Skeletal muscle cell (primary cell): ENCODE data around the gene CCDC51.

ENCODE experiments used
- DNase-seq: peaks from one replicate; pipeline ENCODE4 v3.0.0-alpha.2; 2010; ENCODE audit warnings: low read depth
- H3K4me3 ChIP-seq: 2 replicates; pipeline ENCODE4 v1.5.1; 2011; ENCODE audit warnings: low read depth, mild to moderate bottlenecking, control low read depth, low read length, moderate library complexity

The CCDC51 gene

DNA sequence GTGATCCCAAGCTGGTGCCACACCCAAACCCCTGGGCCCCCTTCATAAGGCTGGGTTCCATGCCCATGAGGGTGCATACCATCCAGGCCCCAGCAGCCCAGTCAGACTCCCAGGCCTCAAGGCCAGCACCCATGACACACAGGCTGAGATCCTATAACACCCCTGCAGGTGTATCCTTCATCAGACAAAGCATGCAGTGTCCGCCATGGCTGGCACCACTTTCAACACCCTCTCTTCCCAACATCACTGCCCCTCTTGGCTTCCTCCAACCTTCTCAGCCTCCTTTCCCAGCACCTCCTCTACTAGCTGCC is 3.5 kb downstream of the CCDC51 start:
- H3K4me3 ChIP-seq: no peak overlapping the region
- DNase-seq: no peak

DNA sequence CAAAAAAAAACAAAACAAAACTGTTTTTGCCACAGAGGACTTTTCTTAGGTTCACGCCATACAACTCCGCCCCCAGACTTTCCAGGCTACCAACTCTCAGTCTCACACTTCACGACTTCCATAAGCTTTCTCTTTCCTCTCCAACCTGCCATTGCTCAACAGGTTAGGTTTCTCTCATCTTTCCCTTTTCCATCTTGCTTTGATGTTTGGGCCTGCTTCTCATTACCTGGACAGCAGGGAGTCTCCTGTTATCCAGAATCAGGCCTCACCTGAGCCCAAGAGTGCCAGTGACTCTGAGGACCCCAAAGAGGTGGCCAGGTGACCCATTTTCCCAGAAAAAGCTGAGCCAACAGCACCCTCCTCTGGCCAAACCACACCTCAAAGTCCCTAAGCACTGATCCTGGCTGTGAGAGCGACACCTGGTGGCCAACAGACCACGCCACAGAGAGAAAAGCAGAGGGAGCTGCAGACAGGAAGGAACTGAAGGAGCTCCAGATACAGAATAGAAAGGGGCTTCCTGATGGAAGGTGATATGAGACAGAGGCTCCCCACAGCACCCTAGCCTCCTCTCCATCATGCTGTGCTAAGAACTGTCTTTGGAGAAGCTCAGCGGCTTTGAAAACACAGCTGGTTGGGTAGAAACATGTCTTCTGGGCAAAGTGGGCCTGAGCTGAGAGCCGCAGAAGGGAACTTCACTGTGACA is 4.0 kb downstream of the CCDC51 start:
- DNase-seq: peak; percentile 36
- H3K4me3 ChIP-seq: no peak overlapping the region

DNA sequence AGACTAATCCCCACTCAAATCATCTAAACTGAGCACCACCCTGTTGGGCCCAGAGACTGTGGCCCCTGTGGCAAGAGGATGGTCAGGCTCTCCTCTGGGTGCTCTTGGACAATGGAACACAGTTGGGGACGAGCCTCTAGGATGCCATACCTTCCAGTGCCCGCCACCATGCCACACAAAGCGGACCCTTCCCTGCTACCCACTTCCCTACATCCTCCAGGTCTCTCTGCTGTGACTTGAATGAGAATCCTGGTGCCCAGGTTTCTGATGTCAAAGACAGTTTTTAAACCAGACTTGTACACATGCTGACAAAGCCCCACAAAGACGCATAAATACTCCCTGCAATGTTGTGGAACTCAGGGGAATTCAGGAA is 4.7 kb downstream of the CCDC51 start:
- no peak for DNase-seq
- no peak overlapping the region for H3K4me3 ChIP-seq

DNA sequence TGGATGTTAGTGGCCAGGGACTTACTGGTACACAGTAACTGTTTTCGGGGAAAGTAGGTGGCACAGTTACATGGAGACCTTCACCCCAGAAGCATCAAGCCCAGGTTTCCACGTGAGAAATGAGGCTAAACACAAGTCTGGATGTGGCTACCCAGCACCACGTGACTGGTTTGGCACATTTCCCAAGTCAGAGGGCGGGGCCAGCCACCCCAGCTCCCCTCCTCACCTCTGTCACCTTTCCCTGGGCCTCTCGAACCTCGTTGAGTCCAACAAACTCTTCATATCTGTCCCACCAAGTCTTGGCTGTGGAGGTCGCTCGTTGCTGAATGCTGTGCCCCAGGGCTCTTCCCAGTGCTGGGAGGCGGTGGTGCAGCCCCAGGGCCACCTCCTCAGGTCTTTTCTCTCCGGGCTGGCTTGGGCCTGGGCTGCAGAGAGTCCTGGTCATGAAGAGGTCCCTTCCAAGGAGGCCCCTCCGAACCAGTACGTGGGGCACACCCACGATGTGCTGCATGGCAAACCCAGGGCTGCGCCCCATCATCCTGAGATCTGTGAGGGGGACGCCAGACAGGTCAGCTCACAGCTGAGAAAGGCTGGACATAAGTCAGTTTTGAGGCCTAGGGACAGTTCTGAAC is 5.2 kb downstream of the CCDC51 start:
- no peak overlapping the region for H3K4me3 ChIP-seq
- DNase-seq: no peak

DNA sequence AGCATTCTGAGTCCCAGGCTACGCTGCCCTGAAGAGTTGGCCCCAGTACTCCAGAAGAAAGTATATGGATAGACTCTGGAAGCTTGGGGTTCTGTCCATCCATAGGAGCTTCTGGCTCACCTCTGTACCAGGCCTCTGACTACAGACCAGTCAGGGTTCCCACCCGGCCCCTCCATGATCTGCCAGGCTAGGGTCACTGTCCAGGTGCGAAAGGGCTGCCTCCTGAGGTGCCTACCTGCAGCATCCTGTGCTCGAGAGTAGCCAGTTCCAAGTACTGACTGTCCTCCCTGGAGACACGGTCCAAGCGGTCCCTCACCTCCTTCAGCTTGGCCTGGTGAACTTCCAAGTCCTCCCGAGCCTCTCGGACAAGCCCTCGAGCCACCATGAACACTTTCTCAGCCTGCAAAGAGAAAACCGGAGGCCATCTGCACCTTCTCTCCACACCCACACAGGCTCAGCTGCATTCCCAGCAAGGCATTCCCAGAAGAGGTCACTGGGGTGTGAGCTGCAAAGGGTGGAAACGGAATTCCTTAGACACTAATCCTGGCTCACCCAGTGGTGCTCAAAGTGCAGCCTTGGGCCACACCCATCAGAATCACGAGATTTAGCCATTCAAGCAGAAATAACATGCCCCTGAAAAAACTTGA is 6.3 kb downstream of the CCDC51 start:
- DNase-seq: no peak
- no peak overlapping the region for H3K4me3 ChIP-seq

DNA sequence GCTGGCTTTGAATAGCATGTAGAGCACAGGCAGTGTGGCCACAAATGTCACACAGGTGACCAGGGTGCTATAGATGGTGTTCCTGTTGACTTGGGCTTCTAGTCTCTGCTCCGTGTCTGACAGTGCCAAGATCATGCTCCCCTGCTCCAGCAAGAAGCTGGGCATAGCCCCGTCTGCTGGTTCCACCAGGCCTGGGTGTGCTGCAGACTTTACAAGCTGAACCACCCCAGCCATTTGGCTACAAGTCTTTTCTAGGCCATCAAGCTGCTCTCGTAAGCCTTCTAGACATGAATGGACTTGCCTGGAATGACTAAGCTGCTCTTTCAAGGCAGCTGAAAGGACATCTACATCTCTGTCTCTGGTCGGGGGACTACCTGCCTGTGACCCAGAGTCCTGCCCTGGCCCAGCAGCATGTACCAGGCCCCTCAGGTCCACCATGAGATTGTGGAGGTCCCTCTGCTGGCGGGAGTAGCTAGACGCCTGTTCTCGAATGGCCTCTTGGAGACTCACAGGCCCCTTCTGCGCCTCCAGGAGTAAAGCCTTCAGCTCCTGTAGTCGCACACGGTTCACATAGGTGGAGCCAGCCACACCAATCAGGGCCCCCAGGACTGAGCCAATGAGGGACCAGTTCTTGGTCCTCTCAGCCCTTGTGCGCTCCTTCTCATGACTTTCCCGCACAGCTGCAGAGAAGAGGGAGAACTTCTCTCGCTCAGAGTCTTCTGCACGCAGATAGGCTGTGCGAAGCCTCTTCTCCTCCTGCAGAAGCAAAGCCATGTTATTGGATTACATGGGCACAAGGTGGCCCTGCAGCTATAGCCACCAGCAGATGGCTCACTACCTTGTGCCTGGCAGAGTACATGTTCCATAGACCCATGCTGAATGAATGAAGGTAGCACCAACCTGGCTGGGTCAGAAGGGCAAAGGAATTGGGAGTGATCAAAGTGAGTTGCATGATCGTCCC is 7.2 kb downstream of the CCDC51 start:
- no peak overlapping the region for H3K4me3 ChIP-seq
- DNase-seq: no peak

DNA sequence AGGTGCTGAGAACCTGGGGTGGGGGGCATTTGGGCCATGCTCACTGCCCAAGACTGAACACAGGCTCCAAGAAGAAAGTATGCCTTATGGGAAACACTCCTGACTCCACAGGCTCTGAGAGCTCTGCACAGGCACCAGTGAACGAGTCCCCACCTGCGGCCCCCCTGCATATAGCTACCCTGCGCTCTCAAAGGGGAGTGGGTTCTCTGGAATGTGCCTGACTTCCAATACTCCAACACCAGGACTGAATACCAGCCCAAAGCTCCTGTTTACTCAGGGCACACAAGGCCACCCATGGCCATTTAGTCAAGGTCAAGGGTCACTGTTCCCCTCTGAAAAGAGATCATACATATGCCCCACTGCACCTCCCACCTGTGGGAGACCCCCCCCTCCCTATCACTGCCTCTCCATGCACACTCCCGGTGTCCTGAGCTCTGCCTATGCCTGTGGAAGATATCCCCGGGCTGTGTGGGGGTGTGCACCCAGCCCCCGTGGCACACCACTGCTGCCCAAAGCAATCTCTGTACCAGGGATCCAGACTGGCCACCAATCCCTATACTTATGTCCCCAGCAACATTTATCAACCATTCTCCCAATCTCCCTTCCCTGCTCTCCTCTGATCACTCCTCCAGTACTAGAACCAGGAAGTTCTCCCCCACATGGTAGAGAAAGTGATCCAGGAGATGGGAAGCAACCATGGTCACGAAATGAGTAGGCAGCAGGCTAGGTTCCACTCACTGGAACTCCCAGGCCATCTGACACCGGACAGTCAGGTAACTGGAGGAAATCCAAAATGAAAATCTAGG is 8.5 kb downstream of the CCDC51 start:
- H3K4me3 ChIP-seq: no peak overlapping the region
- DNase-seq: no peak

DNA sequence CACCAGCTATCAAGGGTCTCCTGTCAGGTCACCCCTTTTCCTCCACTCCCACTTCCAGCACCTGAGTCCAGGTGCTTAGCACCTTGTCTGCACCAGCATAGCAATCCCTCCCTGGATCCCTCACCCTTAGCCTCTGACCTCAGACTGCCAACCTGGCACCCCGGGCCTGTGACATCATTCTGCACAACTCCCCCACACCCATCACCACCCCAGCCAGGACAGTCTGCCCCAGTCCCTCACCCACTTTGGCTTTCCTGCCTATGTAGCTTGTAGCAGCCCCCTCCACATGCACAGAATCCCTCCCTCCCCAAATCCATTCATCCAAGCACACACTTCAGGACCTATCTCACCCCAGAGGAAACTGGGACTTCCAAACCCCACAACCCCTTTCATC is 9.2 kb downstream of the CCDC51 start:
- H3K4me3 ChIP-seq: no peak overlapping the region
- no peak for DNase-seq

DNA sequence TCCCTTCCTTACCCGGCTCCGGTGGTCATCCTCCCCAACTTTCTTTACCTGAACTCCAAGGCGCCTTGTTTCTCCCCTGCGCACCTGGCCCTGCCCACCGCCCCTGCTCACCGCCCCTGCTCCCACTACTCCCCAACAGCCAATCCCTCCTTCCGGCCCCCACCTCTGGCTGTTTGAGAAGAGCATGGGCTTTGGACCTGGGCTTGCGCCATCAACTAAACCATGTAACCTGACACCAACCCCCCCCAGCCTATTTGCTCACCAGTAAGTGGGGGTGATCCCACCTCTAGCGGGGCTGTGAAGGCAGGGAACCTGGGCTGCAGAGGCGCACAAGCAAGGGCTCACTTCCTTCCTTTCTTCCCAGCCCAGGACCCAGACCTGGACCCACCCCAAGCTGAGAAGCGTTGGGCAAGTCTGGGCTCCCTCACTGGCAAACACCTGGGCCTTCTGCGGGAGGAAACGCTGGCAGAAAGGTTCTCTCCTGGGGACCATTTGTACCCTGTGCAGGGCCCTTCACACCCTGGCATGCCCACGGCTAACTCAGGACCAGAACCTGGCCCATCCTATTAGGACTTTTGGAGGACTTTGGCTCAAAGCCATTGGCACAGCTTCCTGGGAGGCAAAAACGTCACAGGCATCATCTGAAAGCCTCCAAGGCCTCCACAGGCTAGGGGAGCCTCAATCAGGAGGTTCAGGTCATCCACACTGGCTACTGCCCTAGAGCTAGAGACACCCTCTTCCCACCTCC is 9.8 kb downstream of the CCDC51 start, which contains the start of gene PLXNB1:
Gene PLXNB1 (minus strand): TSS at position 127 of the 748 bp plus-strand sequence. CDS start 5,475 bp downstream, outside the sequence.
- DNase-seq: peak; percentile 42
- H3K4me3 ChIP-seq: peak within 1 kb of the TSS; percentile 65

DNA sequence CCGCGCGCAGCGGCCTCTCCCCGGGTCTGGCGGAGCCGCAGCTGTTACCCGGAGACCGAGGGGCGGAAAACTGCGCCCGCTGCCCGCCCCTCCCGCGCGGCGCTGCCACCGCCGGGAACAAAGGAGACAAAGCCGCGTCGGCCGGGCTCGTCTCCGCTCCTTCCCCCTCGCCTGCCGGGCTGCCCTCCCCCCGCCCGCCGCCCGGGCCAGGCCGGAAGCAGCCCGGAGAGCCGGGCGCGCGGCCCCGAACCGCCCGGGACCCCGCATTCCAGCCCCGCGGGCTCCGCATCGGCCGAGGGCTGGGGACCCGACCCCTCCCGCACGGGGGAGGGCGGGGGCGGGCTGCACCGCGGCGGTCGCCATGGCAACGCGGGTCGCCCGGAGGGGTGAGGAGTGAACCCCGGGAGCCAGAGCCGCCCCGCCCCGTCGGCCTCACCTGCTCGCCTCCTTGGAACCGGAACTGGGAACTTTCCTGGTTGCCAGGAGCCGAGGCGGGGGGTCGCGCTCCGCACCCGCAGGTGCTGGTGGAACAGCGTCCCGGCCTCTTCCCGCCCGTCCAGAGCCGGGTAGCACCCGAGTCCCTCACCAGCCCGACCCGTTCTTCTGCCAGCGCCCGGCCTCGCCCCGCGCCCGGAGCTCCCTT is 10.5 kb downstream of the CCDC51 start:
- DNase-seq: no peak

DNA sequence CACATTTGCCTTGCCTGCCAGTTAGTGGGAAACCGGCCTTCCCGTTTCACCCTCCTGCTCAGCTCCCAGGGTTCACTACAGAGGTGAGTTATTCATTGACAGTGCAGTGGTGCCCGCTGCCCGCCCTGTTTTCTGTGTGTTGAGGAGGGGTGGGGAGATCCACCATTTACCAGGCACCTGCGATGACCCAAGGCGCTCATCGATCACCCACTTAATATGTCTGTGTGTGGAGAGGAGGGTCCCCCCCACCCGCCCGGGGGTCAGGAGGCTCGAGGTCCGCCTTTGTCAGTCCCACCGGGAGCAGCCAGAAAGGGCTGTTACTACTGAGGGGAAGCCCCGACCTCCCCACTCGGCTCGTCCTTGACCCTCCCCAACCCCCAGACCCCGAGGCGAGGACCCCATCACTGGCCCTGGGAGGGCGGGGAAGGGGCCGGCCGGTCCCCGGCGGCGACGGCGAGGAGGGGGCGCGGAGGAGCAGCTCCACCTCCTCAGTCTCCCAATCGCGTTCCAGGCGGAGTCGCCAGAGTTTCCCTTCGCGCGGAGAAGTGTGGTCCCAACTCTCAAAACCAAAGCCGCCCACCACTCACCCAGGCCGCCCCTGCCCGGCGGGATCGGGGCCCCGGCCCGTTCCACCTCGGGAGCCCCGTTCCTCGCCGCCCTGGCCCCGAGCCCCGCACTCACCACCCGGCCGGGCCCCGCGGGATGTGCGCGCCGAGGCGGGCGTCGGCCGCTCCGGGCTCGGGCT is 11.2 kb downstream of the CCDC51 start:
- DNase-seq: no peak

More for the DNA sequence above, 10.5 kb downstream of the CCDC51 start:
- H3K4me3 ChIP-seq: peak overlapping the region; percentile 65

DNA sequence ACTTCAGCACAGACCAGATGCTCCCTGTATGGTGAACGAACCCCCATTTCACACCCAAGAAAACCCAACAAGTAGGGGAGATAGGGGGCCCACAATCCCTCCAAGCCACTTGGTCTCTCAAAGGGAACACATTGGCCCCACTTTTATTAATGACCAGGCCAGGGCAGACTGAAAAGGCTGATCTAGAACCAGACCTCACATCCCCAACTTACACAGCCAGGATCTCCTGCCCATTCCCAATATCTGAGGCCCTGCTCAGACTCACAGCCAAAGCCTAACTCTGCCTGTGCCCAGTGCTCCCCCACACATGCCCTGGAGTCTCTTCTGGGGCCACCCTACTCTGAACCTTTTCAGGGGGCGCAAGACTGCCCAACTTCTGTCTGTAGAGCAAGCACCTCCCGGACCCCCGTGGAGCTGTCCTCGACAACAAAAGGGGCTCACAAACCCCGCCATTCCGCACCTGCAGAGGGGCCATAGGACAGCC is 11.8 kb downstream of the CCDC51 start:
- DNase-seq: no peak
- peak overlapping the region; percentile 65 for H3K4me3 ChIP-seq

More for the DNA sequence above, 11.2 kb downstream of the CCDC51 start:
- H3K4me3 ChIP-seq: peak overlapping the region; percentile 65

DNA sequence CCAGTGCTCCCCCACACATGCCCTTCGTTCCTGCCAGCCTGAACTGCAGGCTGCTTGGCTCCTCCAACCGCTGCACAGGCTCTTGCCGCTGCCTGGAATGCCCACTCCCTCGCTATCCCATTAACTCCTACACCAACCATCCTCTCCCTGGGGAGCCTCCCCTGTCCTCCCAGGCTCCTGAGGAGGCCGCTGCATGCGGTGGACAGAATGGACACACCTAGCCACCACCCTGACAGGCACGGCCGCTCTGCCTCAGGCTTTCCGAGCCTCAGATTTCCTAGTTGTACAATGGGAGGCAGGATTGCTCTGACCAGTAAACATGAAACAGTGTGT is 12.3 kb downstream of the CCDC51 start:
- H3K4me3 ChIP-seq: no peak overlapping the region
- DNase-seq: no peak

DNA sequence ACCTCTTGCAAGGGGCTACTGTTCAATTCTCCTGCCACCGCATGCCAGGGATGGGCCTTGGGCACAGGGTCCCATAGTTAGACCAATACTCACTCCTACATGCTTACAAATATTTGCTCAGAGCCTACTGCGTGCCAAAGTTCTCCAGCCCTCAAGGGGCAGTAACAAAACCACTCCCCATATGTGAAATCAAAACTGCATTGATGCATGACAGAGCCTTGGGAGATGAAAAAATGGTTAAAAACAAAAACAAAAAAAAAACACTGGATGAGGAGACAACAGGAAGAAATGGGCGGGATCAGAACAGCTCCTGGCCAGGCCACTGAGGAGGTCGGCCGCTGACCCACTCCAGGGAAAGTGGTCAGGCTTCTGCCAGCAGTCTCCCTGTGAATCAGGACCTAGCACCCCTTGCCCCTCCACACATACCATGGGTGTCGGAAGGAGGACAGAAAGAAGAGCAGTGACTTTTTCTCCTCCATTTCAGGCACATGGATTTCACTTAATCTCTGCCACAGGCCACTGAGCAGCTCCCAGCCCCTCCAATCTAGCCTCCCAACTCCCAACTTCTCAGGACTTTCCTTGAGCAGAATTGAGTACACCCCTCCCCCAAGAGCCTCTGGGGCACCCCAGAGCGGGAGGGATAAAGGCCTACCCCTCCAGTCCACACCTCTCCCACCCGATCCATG is 12.8 kb downstream of the CCDC51 start:
- DNase-seq: no peak
- no peak overlapping the region for H3K4me3 ChIP-seq

DNA sequence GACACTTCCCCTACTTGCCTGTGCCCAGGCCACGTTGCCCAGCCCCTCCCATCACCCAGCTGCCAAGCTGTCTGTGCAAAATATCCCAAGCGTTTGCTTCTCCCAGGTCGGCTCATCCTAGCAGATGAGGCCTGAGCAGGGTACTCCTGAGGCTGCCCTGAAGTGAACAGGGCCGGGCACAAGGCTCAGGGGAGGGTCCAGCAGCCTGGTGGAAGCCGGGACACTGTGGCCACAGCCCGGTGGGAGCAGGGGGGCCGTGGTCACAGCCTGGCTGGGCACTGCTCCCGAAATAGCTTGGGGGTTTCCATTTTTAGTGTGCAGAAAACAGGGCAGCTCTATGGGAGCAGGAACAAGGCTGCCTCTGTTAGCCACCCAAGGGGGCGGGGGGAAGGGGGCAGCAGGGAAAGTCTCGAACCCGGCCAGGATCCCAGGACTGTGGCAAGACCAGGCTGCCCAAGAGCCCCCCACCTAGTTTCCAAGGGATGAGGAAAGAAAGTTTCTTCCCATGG is 13.5 kb downstream of the CCDC51 start:
- no peak overlapping the region for H3K4me3 ChIP-seq
- no peak for DNase-seq

DNA sequence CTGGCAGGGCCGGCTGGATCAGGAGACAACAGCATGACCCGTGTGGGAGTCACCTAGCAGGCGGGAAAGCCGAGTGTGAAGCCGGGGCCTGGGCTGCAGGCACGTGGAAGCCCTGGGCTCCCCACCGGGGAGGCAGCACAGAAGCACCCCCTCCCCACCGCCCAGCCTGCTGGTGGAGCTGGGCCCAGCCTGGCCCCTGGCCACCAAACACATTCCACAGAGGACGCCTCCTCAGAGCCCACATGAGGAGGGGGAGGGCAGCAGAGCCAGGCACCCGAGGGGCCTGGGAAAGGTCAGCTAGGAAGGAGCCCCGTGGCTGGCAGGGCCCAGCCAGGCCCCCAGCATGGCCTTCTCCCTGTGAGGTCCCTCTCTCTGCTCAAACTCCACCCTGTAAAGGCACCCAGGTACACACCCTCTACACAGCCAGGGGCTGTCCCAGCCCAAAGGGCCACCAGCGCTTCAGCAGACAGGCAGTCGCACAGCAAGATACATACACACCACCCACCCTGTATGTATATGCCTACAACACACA is 14.6 kb downstream of the CCDC51 start:
- H3K4me3 ChIP-seq: no peak overlapping the region
- DNase-seq: no peak
